ENCODE results near the gene DDIT4. TPM values are rescaled to one million over a fixed set of nuclear protein-coding genes. Genes with fewer than 3 reads are reported as not detected.

DDIT4 gene
- total and polyA plus RNA-seq, 2 of the 8 experiments (the other 6 are each of a cell fraction or from before 2014, with no cell fraction given), result 47.4 to 108 TPM

DNA sequence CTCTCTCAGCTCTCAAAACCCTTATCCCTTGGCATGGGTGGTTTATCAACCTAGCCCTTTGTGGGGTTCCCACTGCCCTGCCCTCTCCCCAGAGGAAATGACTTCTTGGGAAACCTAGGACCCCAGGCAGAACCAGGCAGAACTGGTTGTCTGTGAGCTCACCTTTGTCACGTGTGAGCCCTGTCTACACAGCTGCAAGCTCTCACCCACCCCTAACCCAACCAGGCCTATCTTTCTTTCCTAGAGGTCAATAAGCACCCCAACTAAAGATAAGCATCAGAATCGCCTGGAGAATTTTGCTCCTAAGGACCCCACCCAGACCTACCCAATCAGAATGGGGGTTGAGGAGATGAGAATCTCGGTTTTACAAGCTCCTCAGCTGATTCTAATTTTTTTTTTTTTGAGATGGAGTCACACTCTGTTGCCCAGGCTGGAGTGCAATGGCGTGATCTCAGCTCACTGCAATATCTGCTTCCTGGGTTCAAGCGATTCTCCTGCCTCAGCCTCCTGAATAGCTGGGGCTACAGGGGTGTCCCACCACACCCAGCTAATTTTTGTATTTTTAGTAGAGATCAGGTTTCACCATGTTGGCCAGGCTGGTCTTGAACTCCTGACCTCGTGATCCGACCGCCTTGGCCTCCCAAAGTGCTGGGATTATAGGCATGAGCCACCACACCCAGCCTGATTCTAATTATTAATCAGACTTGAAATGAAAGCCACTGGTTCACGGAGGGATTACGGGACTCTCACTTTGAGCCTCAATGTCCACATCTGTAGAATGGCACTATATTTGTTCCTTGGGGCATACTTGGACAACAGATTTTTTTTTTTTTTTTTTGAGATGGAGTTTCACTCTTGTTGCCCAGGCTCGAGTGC is 7.5 kb upstream of the DDIT4 start:
- no peak overlapping the region for H3K56ac ChIP-seq (replicated peaks; ENCODE audit: insufficient read length, low read depth, low read length)
- H3K9me3 ChIP-seq (ENCODE audit: insufficient read depth in 2 of 2, low read depth in 1 of 2, low read length in 1 of 2), result no peaks in the 10 kb centered on the region
- no peak overlapping the region for H3K4me2 ChIP-seq (ENCODE audit: insufficient read depth in 1 of 2, low read depth in 2 of 2, low read length in 2 of 2)
- 85% methylated on average over 11 of the region's 11 CpGs; no CpG with 5 or more reads in 1 of the 2 experiments for WGBS, 2 experiments (ENCODE audit: extremely low coverage in 1 of 2, insufficient coverage in 1 of 2, insufficient read length in 1 of 2, insufficient replicate concordance in 2 of 2, low coverage in 1 of 2, low lambda C conversion rate in 2 of 2, missing lambda C conversion rate in 1 of 2)
- H2BK120ac ChIP-seq (replicated peaks; ENCODE audit: low read depth, low read length), result no peak overlapping the region
- no peak overlapping the region for H3K9ac ChIP-seq (replicated peaks in 1 of 4; ENCODE audit: extremely low read depth in 1 of 4, low read depth in 3 of 4, low read length in 3 of 4)
- peak overlapping the region; percentile 84 for H3K18ac ChIP-seq (ENCODE audit: extremely low read depth, low read length)
- peak overlapping the region; percentile 99 for H2BK12ac ChIP-seq (ENCODE audit: low read depth, low read length)
- no peak for FAIRE-seq
- no peaks in the 10 kb centered on the region for H4K20me1 ChIP-seq (replicated peaks in 1 of 2; ENCODE audit: control insufficient read depth in 1 of 2, insufficient read depth in 2 of 2, low read length in 2 of 2)
- no peak for DNase-seq (ENCODE audit: low read depth in 1 of 2, low spot score in 2 of 2)
- no peak overlapping the region for H2BK15ac ChIP-seq (ENCODE audit: low read length)
- H3K14ac ChIP-seq (ENCODE audit: insufficient read length), result no peak overlapping the region
- no peak overlapping the region for H3K23ac ChIP-seq (ENCODE audit: insufficient read length)
- H4K91ac ChIP-seq (replicated peaks; ENCODE audit: insufficient read length, low read length), result peak overlapping the region; percentile 92
- CTCF ChIA-PET (ENCODE audit: partially characterized antibody), result interaction anchor here (0.6 to 4.8 kb wide), 11 partner anchors 10 to 1887 kb away, joined by 3 to 34 read pairs (median 3); partner anchors contain the start of gene DDIT4
- H3K4me3 ChIP-seq (ENCODE audit: extremely low read depth in 1 of 4, insufficient read depth in 2 of 4, low read depth in 3 of 4, low read length in 4 of 4), result no peak overlapping the region
- no peak for TF ChIP-seq BACH1 (IDR thresholded peaks at IDR 0.05; ENCODE audit: low read length)
- TF ChIP-seq, protein P1, sequence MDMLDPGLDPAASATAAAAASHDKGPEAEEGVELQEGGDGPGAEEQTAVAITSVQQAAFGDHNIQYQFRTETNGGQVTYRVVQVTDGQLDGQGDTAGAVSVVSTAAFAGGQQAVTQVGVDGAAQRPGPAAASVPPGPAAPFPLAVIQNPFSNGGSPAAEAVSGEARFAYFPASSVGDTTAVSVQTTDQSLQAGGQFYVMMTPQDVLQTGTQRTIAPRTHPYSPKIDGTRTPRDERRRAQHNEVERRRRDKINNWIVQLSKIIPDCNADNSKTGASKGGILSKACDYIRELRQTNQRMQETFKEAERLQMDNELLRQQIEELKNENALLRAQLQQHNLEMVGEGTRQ (IDR thresholded peaks at IDR 0.05; ENCODE audit: low read length), result no peak
- TF ChIP-seq, protein P2, sequence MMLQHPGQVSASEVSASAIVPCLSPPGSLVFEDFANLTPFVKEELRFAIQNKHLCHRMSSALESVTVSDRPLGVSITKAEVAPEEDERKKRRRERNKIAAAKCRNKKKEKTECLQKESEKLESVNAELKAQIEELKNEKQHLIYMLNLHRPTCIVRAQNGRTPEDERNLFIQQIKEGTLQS (IDR thresholded peaks at IDR 0.05; ENCODE audit: insufficient read depth, low read depth, low read length), result no peak
- TF ChIP-seq SUZ12 (IDR thresholded peaks at IDR 0.05; ENCODE audit: low read length), result no peak
- TF ChIP-seq RBBP5 (IDR thresholded peaks at IDR 0.05; ENCODE audit: borderline replicate concordance, low read depth, low read length), result no peak
- H4K5ac ChIP-seq (ENCODE audit: insufficient read length, low read depth, low read length), result no peak overlapping the region
- H2AK5ac ChIP-seq (ENCODE audit: low read depth, low read length), result no peak overlapping the region
- H2AFZ ChIP-seq (ENCODE audit: low read length), result peak overlapping the region; percentile 72
- no peaks in the 10 kb centered on the region for H3K27me3 ChIP-seq (replicated peaks in 1 of 4; ENCODE audit: control insufficient read depth in 3 of 4, extremely low read depth in 1 of 4, insufficient read depth in 3 of 4, low read length in 3 of 4)
- peak overlapping the region; percentile 62 for H2BK5ac ChIP-seq (ENCODE audit: low read depth, low read length)
- H3K36me3 ChIP-seq (ENCODE audit: control insufficient read depth in 2 of 4, insufficient read depth in 4 of 4, low read length in 3 of 4), result no peaks in the 10 kb centered on the region
- H4K8ac ChIP-seq (ENCODE audit: extremely low read depth, insufficient read depth, low read length), result no peak overlapping the region
- 0 out of 2 replicates have a peak, but pooled peaks cover 3% of the 10 kb centered on the region for H3K23me2 ChIP-seq (ENCODE audit: low read depth, low read length)
- no peaks in the 10 kb centered on the region for H3K79me2 ChIP-seq (ENCODE audit: control insufficient read depth in 1 of 2, insufficient read depth in 2 of 2, low read length in 2 of 2)
- H3K4me1 ChIP-seq (replicated peaks in 1 of 4; ENCODE audit: control insufficient read depth in 3 of 4, insufficient read depth in 4 of 4, low read length in 3 of 4), result peaks cover 8 to 31% (median 17%) of the 10 kb centered on the region in 4 experiments
- POLR2A ChIA-PET (ENCODE audit: partially characterized antibody), result interaction anchor here (1.0 to 24.2 kb wide), 11 partner anchors 10 to 176 kb away, joined by 3 to 673 read pairs (median 6); partner anchors contain the start of gene DDIT4
- peak overlapping the region; percentile 87 for H2BK20ac ChIP-seq (ENCODE audit: low read length)
- no peaks in the 10 kb centered on the region for H3K79me1 ChIP-seq (ENCODE audit: low read depth, low read length)
- no peak overlapping the region for H3K27ac ChIP-seq (ENCODE audit: low read depth, low read length)
- H3K4ac ChIP-seq (replicated peaks; ENCODE audit: insufficient read length, low read depth, low read length), result no peak overlapping the region

All from H1 (cell line).